NOMO-1 treated with DMSO at 0.1 percent for 48 hours (cell line): ENCODE data around the gene PNPLA1.
A peak's percentile ranks its signal among the peaks of the same experiment; 100 is the strongest.

Experiments used
- DNase-seq: peaks from one replicate; lab custom pipeline; 2025; ENCODE audit not compliant: unreplicated experiment; lab: John Stamatoyannopoulos, UW

Gene PNPLA1

GRCh38 chr6:36355819-36356218 is 86.0 kb downstream of the PNPLA1 start:
- peak; percentile 76 for DNase-seq

- DNase-seq, result peak; percentile 17
Measured at GRCh38 chr6:36357872-36358225, 88.0 kb downstream of the PNPLA1 start.
